Bladder microvascular endothelial cell (primary cell): Measurements from ENCODE around the gene OR4K17. TPM values are rescaled to one million over a fixed set of nuclear protein-coding genes. Genes with fewer than 3 reads are reported as not detected.

Experiments used
- total RNA-seq: library from RNA; depleted of rRNA; stranded (reverse); fragments of >200 nt; gene quantifications from 2 replicates; pipeline ENCODE4 v1.2.3, GENCODE V29; 2014

OR4K17 gene
- not detected in 2 replicates for total RNA-seq

GRCh38 chr14:20110438-20110837, at the start of gene OR4K17:
Gene OR4K17, plus strand, starts transcription at chr14:20110739. Its CDS starts 6,761 bp downstream, at chr14:20117500.

DNA sequence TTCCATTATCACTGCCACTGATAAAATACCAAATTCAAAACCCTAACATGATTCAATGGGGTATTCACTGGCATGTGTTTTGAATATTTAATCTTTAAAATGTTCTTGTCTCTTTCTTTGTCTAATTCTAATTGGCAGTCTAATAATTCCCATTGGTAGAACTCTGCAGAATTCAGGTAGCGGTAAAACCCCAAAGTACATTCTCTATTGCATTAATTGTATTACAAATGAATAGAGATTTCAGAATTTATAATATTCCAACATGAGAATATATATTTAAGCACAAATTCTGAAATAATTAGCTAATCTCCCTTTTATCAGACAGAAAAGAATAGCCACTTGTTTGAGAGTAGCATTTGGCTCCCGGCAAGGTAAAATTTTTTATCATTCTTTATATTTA, 28.0 kb downstream of the OR4K17 start, which contains the start of gene OR4N5:
OR4N5 (plus strand) TSS at position 301 of the 400 bp plus-strand sequence. CDS start 4,916 bp downstream, outside the sequence.

Other genes with a start within 250 kb of the OR4K17 start
- gene OR4K2, start 235.6 kb upstream of the OR4K17 start, total RNA-seq = not detected in 2 replicates
- not detected in 2 replicates for gene OR4K5, start 190.1 kb upstream of the OR4K17 start, total RNA-seq
- gene OR4K1, start 179.8 kb upstream of the OR4K17 start, total RNA-seq = not detected in 2 replicates
- gene OR4K15, start 135.1 kb upstream of the OR4K17 start, total RNA-seq = not detected in 2 replicates
- gene OR4Q2, start 108.6 kb upstream of the OR4K17 start, total RNA-seq = not detected in 2 replicates
- gene OR4K14, start 91.4 kb upstream of the OR4K17 start, total RNA-seq = not detected in 2 replicates
- not detected in 2 replicates for gene OR4K13, start 74.7 kb upstream of the OR4K17 start, total RNA-seq
- gene OR4L1, start 50.7 kb upstream of the OR4K17 start, total RNA-seq = not detected in 2 replicates
- not detected in 2 replicates for gene OR4N5, start 28.1 kb downstream of the OR4K17 start, total RNA-seq
- not detected in 2 replicates for gene OR11G2, start 80.2 kb downstream of the OR4K17 start, total RNA-seq
- not detected in 2 replicates for gene OR11H6, start 113.0 kb downstream of the OR4K17 start, total RNA-seq
- not detected in 2 replicates for gene OR11H7, start 118.2 kb downstream of the OR4K17 start, total RNA-seq
- not detected in 2 replicates for gene OR11H4, start 128.5 kb downstream of the OR4K17 start, total RNA-seq
- gene TTC5, start 195.2 kb downstream of the OR4K17 start, total RNA-seq = 15.1 and 38.6 TPM in 2 replicates
- gene CCNB1IP1, start 222.5 kb downstream of the OR4K17 start, total RNA-seq = 19.3 and 27.8 TPM in 2 replicates
- gene PARP2, start 232.9 kb downstream of the OR4K17 start, total RNA-seq = 5.8 and 10.5 TPM in 2 replicates